Stimulated activated CD8-positive, alpha-beta memory T cell treated with anti-CD3 and anti-CD28 coated beads, Interleukin-4, amount 100 ng/mL, for 1 hour (primary cell): Measurements from ENCODE around the gene TBCB.
"Not testable (repeated sequence)": the region's sequence is repeated elsewhere in the genome, so short reads cannot be mapped to it uniquely, and the experiment has no call there.

Source experiments
- DNase-seq, 2 donors: peaks; one replicate each; pipeline ENCODE4 v3.0.0-alpha.2; 2020; ENCODE audit warnings: low read depth in 2 of 2, low spot score in 1 of 2

TBCB gene

DNA sequence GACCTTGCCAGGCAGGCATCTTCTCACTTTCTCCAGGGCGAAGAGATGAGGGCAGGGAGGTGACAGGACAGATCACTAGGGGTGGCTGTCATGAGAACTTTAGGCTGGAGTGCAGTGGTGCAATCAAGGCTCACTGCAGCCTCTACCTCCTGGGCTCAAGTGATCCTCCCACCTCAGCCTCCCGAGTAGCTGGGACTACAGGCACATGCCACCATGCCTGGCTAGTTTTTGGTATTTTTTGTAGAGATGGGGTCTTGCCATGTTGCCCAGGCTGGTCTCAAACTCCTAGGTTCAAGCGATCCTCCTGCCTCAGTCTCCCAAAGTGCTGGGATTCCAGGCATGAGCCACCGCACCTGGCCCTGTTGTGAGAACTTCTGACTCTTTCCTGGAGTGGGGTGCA lies 19.6 kb downstream of the TBCB start:
- not testable (repeated sequence) for DNase-seq

DNA sequence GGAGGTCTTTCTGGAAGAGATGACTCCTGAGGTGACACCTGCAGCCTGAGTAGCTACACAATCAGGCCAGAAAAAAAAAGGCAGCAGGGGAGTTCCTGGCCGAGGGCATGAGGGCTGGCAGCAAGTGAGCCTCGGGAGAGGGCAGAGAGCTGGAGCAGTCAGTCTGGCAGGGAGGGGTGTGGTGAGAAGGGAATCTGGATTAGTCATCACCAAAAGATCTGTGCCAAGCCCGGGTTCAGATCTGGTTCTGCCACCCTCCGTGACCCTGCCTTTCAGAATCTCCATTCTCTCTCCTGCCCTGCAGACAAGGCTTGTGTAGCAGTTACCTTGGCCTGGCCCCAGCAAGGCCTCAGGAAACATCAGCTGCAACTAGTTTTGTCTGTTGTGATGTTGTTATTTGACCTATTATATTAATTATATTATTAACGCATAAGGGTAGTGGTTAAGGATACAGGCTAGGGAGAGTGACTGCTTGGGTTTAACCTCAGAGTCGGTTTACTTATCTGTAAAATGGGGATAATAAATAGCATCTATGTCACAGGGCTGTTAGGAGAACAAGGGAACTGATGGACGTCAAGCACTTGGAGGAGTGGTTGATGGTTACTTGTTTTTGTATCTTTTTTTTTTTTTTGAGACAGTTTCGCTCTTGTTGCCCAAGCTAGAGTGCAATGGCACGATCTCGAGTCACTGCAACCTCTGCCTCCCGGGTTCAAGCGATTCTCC lies 21.9 kb downstream of the TBCB start:
- DNase-seq, result no peak

DNA sequence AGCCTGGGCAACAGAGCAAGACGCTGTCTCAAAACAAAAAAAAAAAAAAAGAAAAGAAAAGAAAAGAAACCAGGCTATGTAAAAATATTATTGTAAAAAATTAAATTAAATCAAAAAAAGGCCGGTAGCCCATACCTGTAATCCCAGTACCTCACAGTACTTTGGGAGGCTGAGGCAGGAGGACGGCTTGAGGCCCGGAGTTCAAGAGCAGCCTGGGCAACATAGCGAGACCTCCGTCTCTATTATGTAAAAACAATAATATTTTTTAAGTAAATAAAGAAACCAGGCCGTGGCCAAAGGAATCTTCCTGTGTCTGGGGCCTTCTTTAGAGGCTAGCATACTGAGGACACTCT lies 23.8 kb downstream of the TBCB start:
- DNase-seq, result no peak

GRCh38 chr19:36139473-36140303 lies 24.4 kb downstream of the TBCB start, which contains the start of gene CAPNS1:
TSS of gene CAPNS1 (plus strand) at chr19:36140066. CDS start at chr19:36141012, 946 bp downstream.
- DNase-seq, result peak; percentile 84 to 88

DNA sequence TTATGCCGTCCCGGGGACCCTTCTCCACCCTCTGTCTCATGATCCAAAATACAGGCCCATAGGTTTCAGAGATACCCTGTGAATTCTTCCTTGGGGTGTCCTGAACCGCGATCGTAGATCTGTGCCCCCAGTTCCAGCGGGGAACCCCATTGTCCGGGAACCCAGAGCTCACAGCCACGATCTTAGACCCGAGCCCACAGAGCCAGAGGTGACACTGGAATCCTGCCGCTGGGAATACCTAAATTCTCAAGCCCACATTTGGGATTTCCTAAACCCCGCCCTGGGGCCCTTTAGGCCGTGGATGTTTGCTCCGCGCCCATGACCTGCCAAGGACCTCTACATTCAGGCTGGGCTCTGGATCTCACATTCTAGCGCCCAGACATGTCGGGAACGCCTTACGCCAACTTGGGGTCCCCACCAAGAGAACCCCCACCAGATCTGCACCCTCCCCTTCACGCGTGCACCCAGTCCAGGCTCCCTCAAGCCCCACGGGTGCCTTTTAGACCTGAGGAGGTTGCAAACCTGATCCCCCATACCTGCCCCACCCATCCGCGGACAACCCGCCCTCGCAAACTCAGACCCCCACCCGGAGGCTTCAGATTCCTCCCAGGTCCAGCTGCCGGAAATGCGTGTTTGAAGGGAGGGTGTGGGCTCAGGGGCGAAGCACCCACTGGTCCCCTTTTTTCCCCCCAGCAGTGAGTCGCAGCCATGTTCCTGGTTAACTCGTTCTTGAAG lies 25.2 kb downstream of the TBCB start:
- peak in 1 of 2 donors; percentile 28 for DNase-seq

- peak; percentile 76 to 79 for DNase-seq
Observed at GRCh38 chr19:36141039-36141927, 26.0 kb downstream of the TBCB start.

- DNase-seq, result no peak
Observed at GRCh38 chr19:36142046-36142445, 26.8 kb downstream of the TBCB start.

GRCh38 chr19:36142496-36142895 lies 27.2 kb downstream of the TBCB start:
- no peak for DNase-seq

- DNase-seq, result no peak
Observed at GRCh38 chr19:36144624-36145023, 29.4 kb downstream of the TBCB start.

DNA sequence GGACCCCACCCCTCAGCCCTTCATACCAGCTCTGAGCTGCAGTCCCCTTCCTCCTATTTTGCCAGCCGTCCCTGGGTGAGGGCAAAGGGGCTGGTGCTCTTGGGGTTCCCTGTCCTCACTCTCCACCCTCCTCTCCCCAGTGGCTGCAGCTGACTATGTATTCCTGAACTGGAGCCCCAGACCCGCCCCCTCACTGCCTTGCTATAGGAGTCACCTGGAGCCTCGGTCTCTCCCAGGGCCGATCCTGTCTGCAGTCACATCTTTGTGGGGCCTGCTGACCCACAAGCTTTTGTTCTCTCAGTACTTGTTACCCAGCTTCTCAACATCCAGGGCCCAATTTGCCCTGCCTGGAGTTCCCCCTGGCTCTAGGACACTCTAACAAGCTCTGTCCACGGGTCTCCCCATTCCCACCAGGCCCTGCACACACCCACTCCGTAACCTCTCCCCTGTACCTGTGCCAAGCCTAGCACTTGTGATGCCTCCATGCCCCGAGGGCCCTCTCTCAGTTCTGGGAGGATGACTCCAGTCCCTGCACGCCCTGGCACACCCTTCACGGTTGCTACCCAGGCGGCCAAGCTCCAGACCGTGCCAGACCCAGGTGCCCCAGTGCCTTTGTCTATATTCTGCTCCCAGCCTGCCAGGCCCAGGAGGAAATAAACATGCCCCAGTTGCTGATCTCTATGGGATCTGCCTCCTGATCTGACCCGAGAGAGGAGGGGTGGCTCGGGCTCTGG lies 34.6 kb downstream of the TBCB start:
- no peak for DNase-seq

DNA sequence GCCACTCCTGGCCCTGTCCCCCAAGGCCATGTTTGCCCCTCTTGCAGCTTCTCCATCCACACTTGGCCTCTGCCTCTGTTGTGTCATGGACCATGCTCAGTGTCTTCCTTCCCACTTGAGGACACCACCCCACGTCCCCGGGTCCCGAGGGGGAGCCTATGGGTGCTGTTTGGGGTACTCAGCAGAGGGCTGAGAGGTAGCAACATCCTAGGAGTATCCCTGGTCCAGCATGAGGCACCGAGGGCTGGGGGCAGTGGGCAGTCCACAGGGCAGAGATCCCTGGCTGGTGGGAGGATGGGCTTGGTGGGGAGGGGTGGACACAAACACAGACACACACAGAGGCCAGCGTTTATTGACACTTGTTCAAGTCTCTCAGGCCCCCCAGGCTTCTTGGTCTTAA lies 35.3 kb downstream of the TBCB start:
- DNase-seq, result no peak

DNA sequence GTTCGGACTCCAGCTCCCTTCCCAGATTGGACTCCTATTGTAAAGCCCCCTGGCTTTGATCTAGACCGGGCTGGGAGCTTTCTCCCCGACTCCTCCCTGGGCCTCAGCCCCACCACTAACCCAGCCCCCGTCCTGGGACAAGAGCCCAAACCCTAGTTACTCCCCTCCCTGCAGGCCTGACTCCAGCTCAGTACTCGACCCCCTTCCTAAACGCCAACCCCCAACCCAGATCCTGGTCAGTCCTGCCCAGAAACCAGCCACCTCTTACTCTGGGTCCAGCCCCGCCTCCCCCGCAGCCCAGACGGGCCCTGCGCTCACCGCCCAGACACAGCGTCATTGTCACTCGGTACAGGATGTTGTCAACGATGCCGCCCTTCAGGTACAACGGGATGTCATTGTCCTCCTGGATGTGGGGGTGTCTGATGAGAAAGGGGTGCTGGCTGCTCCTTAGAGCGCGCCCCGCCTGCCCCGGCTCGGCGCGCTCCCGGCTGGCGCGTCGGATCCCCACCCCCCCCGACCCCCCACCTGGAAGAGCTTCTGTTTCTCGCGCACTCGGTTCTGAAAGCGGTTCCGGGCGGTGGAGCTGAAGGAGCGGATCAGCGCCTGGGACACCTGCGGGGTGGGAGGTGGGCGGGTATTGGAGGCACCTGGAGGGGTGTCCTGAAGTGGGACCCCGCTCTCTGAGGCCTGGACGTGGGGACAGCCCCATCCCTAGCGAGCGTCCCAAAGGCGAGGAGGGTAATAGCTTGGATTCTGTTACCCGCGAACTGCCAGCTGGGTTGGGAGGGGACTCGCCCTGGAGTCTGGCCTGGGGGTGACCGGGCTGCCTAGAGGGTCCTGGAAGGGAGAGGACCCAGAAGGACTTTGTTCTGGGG lies 36.1 kb downstream of the TBCB start:
- DNase-seq, result no peak

GRCh38 chr19:36152019-36152351 lies 36.7 kb downstream of the TBCB start:
- DNase-seq, result no peak

DNA sequence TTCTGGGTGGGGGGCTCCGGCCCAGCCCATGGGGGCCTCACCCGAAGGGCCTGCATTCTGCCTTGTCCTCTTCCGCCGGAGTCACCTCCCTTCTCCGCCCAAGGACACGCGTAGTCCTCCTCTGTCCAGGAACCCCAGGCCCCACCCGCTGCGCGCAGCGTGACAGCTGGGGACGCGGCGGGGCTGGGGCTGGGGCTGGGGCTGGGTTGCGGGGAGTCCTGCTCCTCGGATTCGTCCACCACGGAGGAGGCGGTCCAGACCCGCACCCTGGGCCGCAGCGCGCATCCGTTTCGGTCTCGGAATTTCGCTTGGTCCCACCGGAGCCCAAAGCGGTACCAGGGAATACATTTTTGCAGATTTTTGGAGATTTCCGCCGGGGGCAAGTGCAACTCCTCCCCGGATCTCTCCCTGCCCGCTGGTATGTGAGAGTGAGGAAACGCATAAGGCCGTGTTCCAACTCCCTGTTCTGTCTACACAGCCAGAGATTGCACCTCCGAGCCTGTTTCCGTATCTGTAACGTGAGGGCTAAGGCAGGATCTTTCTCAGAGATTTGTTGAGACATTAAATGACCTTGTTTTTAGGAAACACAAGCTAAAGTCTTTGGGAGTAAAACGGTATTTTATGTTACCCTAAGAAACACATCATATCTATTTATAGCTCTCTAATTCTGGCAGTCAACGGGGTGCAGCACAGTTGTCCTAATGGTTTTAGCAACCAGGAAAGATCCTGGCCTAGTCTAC lies 37.3 kb downstream of the TBCB start, which contains the start of gene COX7A1:
Gene COX7A1 (minus strand): TSS at position 96 of the 740 bp plus-strand sequence. CDS start 40 bp downstream, at position 56.
- no peak for DNase-seq

DNA sequence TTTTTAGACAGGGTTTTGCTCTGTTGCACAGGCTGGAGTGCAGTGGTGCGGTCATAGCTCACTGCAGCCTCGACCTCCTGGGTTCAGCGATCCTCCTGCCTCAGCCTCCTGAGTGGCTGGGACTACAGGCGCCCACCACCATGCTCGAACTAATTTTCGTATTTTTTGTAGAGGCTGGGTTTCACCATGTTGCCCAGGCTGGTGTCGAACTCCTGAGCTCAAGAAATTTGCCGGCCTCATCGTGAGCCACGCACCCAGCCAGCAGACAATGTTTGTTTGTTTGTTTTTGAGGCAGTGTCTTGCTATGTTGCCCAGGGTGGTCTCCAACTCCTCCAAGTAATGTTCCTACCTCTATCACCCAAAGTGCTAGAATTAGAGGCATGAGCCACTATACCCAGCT lies 37.9 kb downstream of the TBCB start:
- DNase-seq, result no peak

DNA sequence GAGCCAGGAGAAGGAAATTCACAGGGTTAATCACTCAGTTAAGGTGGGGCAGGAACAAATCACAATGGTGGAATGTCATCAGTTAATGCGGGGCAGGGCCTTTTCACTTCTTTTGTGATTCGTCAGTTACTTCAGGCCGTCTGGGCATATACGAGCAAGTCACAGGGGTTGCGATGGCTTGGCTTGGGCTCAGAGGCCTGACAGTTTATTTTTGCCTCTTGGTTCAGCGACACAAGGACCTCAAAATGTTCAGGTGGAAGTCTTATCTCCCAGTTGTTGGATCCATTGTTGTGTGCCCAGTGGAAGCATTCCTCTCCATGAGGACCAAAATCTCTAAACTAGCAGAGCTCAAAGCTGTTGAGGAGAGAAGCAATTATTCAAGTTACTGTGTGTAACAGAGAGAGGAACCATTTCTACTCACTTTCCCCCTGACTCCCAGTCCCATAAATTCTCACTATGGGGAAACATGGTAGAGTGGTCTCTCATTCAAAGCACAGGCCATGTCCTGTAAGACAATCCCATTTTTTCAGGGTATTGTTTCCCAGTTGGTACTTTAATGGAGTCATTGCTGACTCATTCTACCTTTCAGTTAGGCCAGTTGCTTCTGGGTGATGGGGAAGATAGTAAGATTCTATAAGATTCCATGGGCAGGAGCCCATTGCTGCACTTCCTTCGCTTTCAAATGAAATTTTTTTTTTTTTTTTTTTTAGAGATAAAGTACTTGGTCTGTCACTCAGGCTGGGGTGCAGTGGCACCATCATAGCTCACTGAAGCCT lies 45.7 kb downstream of the TBCB start:
- DNase-seq, result no peak

DNA sequence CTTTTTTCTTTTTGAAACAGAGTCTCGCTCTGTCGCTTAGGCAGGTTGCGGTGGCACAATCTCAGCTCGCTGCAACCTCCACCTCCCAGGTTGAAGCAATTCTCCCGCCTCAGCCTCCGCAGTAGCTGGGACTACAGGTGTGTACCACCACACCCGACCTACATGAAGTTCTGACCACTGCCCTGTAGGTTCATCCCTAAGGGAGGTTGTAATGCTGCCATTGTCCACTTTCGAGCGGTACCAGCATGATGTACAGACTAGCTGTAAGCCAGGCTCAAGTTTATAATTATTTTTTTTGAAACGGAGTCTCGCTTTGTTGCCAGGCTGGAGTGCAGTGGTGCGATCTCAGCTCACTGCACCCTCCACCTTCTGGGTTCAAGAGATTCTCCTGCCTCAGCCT lies 48.5 kb downstream of the TBCB start:
- no peak for DNase-seq
